T-helper 17 cell (primary cell): ENCODE results near the gene CARD8. TPM values are rescaled to one million over a fixed set of nuclear protein-coding genes. Genes with fewer than 3 reads are reported as not detected.

Experiments
- ATAC-seq: fragments of 150-1000 bp; cut with Tn5 transposase; 2 replicates; pipeline ENCODE4 v1.10.0; 2021; ENCODE audit warnings: mild to moderate bottlenecking, moderate library complexity
- DNase-seq, 3 donors: peaks; one replicate each; pipeline versions ENCODE4 v3.0.0 to v3.0.0-alpha.2; 2020 to 2021
- H3K9me3 ChIP-seq: one replicate; pipeline ENCODE4 v1.7.0; 2013; ENCODE audit warnings: low read length, mild to moderate bottlenecking; ENCODE audit not compliant: control insufficient read depth, poor library complexity, severe bottlenecking
- H3K27ac Mint-ChIP-seq: one replicate; pipeline ENCODE4 v1.8.0; 2022; ENCODE audit warnings: mild to moderate bottlenecking, moderate library complexity, mixed read lengths
- H3K27me3 Mint-ChIP-seq: one replicate; pipeline ENCODE4 v1.8.0; 2022; ENCODE audit warnings: mixed read lengths
- H3K36me3 Mint-ChIP-seq: one replicate; pipeline ENCODE4 v1.8.0; 2022; ENCODE audit warnings: low read depth, mixed read lengths
- H3K4me1 Mint-ChIP-seq: one replicate; pipeline ENCODE4 v1.8.0; 2022; ENCODE audit warnings: mild to moderate bottlenecking, mixed read lengths
- H3K4me3 Mint-ChIP-seq: one replicate; pipeline ENCODE4 v1.8.0; 2022; ENCODE audit warnings: mild to moderate bottlenecking, moderate library complexity, mixed read lengths
- total RNA-seq, 4 donors: library from RNA in 2 of 4; stranded (reverse) in 2 of 4; gene quantifications; one replicate each; pipeline ENCODE4 v1.2.3 and lab custom pipeline; 2022 to 2026

The CARD8 gene
- total RNA-seq, 2 donors from 2014 or later, result 127 to 164 TPM

DNA sequence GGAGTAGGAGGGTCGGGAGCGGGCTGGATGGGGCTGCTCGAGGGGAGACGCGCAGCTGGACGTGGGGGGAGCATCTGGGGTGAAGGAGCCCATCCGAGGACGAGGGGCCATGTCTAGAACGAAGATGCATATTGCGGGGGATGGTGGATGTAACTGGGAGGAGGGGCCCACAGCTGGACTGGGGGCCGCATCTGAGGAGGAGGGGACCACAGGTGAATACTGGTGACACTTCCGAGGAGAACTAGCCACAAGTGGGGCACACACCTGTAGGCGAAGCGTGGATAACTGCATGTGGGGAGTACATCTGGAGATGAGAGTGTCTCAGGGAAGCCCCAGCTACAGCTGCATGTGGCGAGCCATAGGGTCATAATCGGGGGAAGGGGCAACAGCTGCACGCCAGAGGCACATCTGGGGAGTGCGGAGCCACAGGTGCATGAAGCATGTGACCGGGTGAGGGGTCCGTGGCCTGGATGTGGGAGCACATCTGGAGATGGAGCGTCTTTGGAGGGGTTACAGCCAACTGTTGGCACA, 84.8 kb downstream of the CARD8 start:
- ATAC-seq (no peak), DNase-seq (no peak)
- peaks cover 32% of the 10 kb centered on the region for H3K4me1 Mint-ChIP-seq
- peak overlapping the region; percentile 99 for H3K4me3 Mint-ChIP-seq
- peak overlapping the region; percentile 91 for H3K27ac Mint-ChIP-seq
- H3K9me3 ChIP-seq, result no peaks in the 10 kb centered on the region
- peaks cover 11% of the 10 kb centered on the region for H3K36me3 Mint-ChIP-seq
- no peaks in the 10 kb centered on the region for H3K27me3 Mint-ChIP-seq

DNA sequence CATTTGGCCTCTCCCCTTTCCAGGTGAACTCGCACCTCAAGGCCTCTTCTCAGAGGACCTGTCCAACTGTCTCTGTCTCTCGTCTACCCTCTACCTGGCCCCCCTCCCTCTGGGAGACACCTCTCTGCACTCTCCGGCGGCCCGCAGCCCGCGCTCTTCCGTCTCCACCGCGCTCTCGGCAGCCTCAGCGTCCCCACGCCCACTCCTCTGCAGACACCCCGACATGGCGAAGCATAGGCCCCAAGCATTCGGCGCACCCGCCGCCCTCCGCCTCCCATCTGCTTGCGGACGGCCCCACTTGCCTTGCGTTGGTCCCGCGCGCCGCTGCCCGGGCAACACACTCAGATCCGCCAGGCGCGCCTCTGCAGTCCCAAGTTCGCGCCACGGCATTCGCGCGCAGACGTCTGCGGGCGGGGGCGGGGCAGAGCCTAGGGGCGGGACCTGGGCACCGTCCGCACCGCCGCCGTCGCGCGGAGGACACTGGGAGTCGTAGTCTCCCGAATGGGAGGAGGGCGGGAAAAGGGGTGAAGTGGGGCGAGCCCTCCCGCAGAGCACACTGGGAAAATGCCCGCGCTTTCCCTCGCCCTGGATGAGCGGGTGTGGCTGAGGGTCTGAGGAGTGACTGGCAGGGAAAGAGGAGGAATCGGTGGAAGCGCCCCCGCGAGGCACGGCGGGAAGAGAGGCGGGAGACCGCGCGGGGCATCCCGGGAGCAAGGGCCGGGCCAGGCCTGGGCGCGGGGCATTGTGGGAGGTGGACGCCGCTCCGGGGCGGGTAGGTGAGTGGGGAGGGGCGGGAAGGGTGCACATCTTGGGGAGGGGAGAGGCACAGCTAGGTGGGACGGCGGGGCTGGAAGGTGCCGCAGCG, 85.5 kb downstream of the CARD8 start, which contains the start of the genes LIG1 and ZSWIM9:
TSS of gene LIG1 (minus strand) at position 406 of the 865 bp plus-strand sequence. CDS start 4,778 bp downstream, outside the sequence.
TSS of gene ZSWIM9 (plus strand) at position 742 of the 865 bp plus-strand sequence. CDS start 1,123 bp downstream, outside the sequence.
- Mint-ChIP-seq H3K27ac (peak within 1 kb of the TSS; percentile 91), H3K27me3 (no peaks in the 10 kb centered on the region), H3K4me1 (peaks cover 32% of the 10 kb centered on the region), H3K4me3 (peak within 1 kb of the TSS; percentile 99), H3K36me3 (peaks cover 11% of the 10 kb centered on the region)
- ATAC-seq (peak; percentile 88), DNase-seq (peak; percentile 81 to 87 (median 86))
- no peaks in the 10 kb centered on the region for H3K9me3 ChIP-seq

DNA sequence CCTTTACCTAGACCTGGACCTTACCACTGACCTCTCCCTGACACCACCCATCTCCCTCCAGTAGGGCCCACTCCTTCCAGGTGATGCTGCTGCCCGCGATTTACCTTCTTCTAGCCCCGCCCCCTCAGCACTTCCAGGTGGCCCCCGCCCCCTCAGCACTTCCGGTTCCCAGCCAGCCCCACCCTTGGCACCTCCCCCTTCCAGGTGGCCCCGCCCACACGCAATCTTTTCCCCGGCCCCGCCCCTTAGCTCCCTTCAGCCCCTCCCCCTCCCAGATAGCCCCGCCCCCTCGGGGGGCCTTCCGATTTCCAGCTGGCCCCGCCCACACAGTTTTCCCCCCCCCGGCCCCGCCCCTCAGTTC, 86.2 kb downstream of the CARD8 start:
- peak overlapping the region; percentile 91 for H3K27ac Mint-ChIP-seq
- DNase-seq (peak; percentile 90 to 94 (median 92)), ATAC-seq (peak; percentile 64)
- peaks cover 27% of the 10 kb centered on the region for H3K4me1 Mint-ChIP-seq
- H3K9me3 ChIP-seq, result no peaks in the 10 kb centered on the region
- no peaks in the 10 kb centered on the region for H3K27me3 Mint-ChIP-seq
- H3K4me3 Mint-ChIP-seq, result peak overlapping the region; percentile 99
- H3K36me3 Mint-ChIP-seq, result peaks cover 7% of the 10 kb centered on the region

DNA sequence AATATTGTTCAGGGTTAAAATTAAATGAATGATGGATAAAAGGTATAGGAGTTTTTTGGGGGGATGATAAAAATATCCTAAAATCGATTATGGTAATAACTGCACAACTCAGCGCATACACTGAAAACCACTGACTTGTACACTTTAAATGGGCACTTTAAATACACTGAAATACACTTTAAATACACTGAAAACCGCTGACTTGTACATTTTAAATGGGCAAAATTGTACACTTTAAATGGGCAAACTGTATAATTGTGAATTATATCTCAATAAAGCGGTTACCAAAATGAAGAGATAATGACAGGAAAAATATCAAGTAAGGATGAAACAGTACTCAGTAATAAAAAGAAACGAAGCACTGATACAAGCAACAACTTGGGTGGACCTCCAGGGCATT, 87.0 kb downstream of the CARD8 start:
- no peaks in the 10 kb centered on the region for H3K27me3 Mint-ChIP-seq
- no peaks in the 10 kb centered on the region for H3K9me3 ChIP-seq
- H3K27ac Mint-ChIP-seq, result peak overlapping the region; percentile 91
- no peak for ATAC-seq
- peaks cover 7% of the 10 kb centered on the region for H3K36me3 Mint-ChIP-seq
- H3K4me3 Mint-ChIP-seq, result no peak overlapping the region
- peaks cover 25% of the 10 kb centered on the region for H3K4me1 Mint-ChIP-seq
- DNase-seq, result no peak

DNA sequence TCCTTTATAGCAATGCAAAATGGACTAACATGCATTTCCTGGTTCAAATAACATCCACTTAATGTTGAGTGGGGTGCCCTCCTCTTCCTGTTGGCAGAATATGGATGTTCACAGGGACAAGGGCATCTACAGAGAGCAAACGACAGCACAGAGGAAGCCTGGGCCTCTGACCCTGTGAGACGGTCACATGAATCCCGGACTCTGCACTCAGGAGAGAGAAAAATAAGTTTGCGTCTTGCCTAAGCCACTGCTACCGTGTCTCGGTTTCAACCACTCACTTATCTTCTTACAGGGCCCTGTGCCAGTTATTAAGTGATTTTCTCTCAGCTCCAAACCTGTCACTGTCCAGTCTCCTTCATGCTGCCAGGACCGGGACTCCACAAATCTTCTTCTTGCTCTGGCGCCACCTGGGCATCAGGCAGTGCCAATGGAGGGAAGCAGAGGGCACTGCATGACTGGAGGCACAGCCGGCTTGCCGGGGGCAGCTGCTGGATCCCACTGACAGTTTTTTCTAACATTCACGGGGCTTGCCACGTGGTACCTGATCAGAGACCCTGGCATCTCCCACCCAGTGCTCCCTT, 97.4 kb downstream of the CARD8 start:
- H3K9me3 ChIP-seq, result no peaks in the 10 kb centered on the region
- ATAC-seq (no peak), DNase-seq (no peak)
- Mint-ChIP-seq H3K4me1 (peaks cover 11% of the 10 kb centered on the region), H3K36me3 (peaks cover 11% of the 10 kb centered on the region), H3K4me3 (no peak overlapping the region), H3K27me3 (no peaks in the 10 kb centered on the region), H3K27ac (no peak overlapping the region)

Other genes with a start within 250 kb of the CARD8 start
- 1 to 10 TPM in 1 of 2 donors, not detected in 1; 9.2 TPM for gene CABP5, start 211.8 kb downstream of the CARD8 start, total RNA-seq
- 10 to 100 TPM; 11.7 to 12.6 TPM for gene PLA2G4C, start 145.1 kb downstream of the CARD8 start, total RNA-seq
- gene LIG1, start 85.6 kb downstream of the CARD8 start, total RNA-seq, result 10 to 100 TPM; 47.1 to 58.0 TPM
- gene ZSWIM9, start 85.2 kb downstream of the CARD8 start, total RNA-seq, result 1 to 10 TPM; 4.0 to 4.8 TPM
- not detected for gene ZNF114, start 14.2 kb upstream of the CARD8 start, total RNA-seq
- gene EMP3, start 69.6 kb upstream of the CARD8 start, total RNA-seq, result 100 to 1,000 TPM; 286 to 374 TPM
- gene TMEM143, start 108.0 kb upstream of the CARD8 start, total RNA-seq, result 1 to 10 TPM; 7.9 to 8.8 TPM
- not detected for gene SYNGR4, start 108.5 kb upstream of the CARD8 start, total RNA-seq
- gene KDELR1, start 135.6 kb upstream of the CARD8 start, total RNA-seq, result 10 to 100 TPM; 34.0 to 41.3 TPM
- under 1 TPM; 0.08 to 0.17 TPM for gene GRIN2D, start 137.8 kb upstream of the CARD8 start, total RNA-seq
- 10 to 100 TPM; 32.5 TPM for gene GRWD1, start 190.1 kb upstream of the CARD8 start, total RNA-seq
- 1 to 10 TPM; 1.7 to 2.5 TPM for gene KCNJ14, start 199.7 kb upstream of the CARD8 start, total RNA-seq
- gene CYTH2, start 213.5 kb upstream of the CARD8 start, total RNA-seq, result 10 to 100 TPM; 42.3 to 53.4 TPM